ENCODE data around the gene CNTN5. TPM values are rescaled to one million over a fixed set of nuclear protein-coding genes. Genes with fewer than 3 reads are reported as not detected.

Gene CNTN5
- total RNA-seq, 2 experiments from 2014 or later: not detected

- no peak overlapping the region for H3K27ac Mint-ChIP-seq
- ATAC-seq (ENCODE audit: poor library complexity): no peak
These were observed 178.6 kb downstream of the CNTN5 start for GRCh38 chr11:99199341-99199740.

GRCh38 chr11:99200720-99201119 lies 180.0 kb downstream of the CNTN5 start:
- H3K27me3 Mint-ChIP-seq: no peaks in the 10 kb centered on the region
- H3K27me3 ChIP-seq (ENCODE audit: control insufficient read depth in 1 of 2, insufficient read depth in 2 of 2, low read length in 2 of 2): no peaks in the 10 kb centered on the region
- H3K36me3 ChIP-seq (ENCODE audit: insufficient read depth, low read length): no peaks in the 10 kb centered on the region
- no peak overlapping the region for H3K4me3 Mint-ChIP-seq
- peaks cover 7% of the 10 kb centered on the region for H3K9me3 Mint-ChIP-seq
- no peaks in the 10 kb centered on the region for H3K4me1 Mint-ChIP-seq (ENCODE audit: low read depth)
- H3K4me1 ChIP-seq (ENCODE audit: insufficient read depth, low read length): no peaks in the 10 kb centered on the region
- H3K9me3 ChIP-seq (ENCODE audit: control insufficient read depth in 1 of 2, insufficient read depth in 1 of 2, low read length in 2 of 2): peaks cover 0 to 3% of the 10 kb centered on the region in 2 experiments
- ChIA-PET CTCF (no interaction called here), POLR2A (no interaction called here)
- no peak overlapping the region for H3K4me3 ChIP-seq (ENCODE audit: low read length)
- TF ChIP-seq CTCF (IDR thresholded peaks at IDR 0.05): no peak
- H3K27ac Mint-ChIP-seq: no peak overlapping the region
- no peak overlapping the region for H3K27ac ChIP-seq (ENCODE audit: low read depth in 1 of 2, low read length in 2 of 2)
- intact Hi-C loops (cut with DNase I, micrococcal nuclease): no loop called here
- ATAC-seq (ENCODE audit: poor library complexity) (no peak), DNase-seq (no peak)
- H3K36me3 Mint-ChIP-seq (ENCODE audit: low read depth): no peaks in the 10 kb centered on the region

More at GRCh38 chr11:99199341-99199740, 178.6 kb downstream of the CNTN5 start:
- no peaks in the 10 kb centered on the region for H3K27me3 Mint-ChIP-seq
- Histone ChIP-seq H3K4me1 (ENCODE audit: insufficient read depth, low read length) (no peaks in the 10 kb centered on the region), H3K27me3 (ENCODE audit: control insufficient read depth in 1 of 2, insufficient read depth in 2 of 2, low read length in 2 of 2) (no peaks in the 10 kb centered on the region), H3K9me3 (ENCODE audit: control insufficient read depth in 1 of 2, insufficient read depth in 1 of 2, low read length in 2 of 2) (peaks cover 0 to 3% of the 10 kb centered on the region in 2 experiments), H3K27ac (ENCODE audit: low read depth in 1 of 2, low read length in 2 of 2) (no peak overlapping the region), H3K4me3 (ENCODE audit: low read length) (no peak overlapping the region), H3K36me3 (ENCODE audit: insufficient read depth, low read length) (no peaks in the 10 kb centered on the region)
- DNase-seq: no peak
- intact Hi-C loops (cut with DNase I, micrococcal nuclease): loop anchor here in 1 of 2 experiments (10.0 kb wide), 1 partner anchor 945 kb away; no protein-coding TSS in a partner anchor
- H3K4me1 Mint-ChIP-seq (ENCODE audit: low read depth): no peaks in the 10 kb centered on the region
- POLR2A ChIA-PET: no interaction called here
- CTCF ChIA-PET: no interaction called here
- H3K4me3 Mint-ChIP-seq: no peak overlapping the region
- TF ChIP-seq CTCF (IDR thresholded peaks at IDR 0.05): no peak
- no peaks in the 10 kb centered on the region for H3K36me3 Mint-ChIP-seq (ENCODE audit: low read depth)
- peaks cover 7% of the 10 kb centered on the region for H3K9me3 Mint-ChIP-seq

- ATAC-seq (ENCODE audit: poor library complexity): no peak
These were observed 188.1 kb downstream of the CNTN5 start for GRCh38 chr11:99208813-99209212.

More at GRCh38 chr11:99208813-99209212, 188.1 kb downstream of the CNTN5 start:
- no peaks in the 10 kb centered on the region for H3K4me1 ChIP-seq (ENCODE audit: insufficient read depth, low read length)
- TF ChIP-seq CTCF (IDR thresholded peaks at IDR 0.05): no peak
- Mint-ChIP-seq H3K4me3 (no peak overlapping the region), H3K4me1 (ENCODE audit: low read depth) (no peaks in the 10 kb centered on the region), H3K9me3 (no peaks in the 10 kb centered on the region), H3K27me3 (no peaks in the 10 kb centered on the region), H3K36me3 (ENCODE audit: low read depth) (no peaks in the 10 kb centered on the region), H3K27ac (no peak overlapping the region)
- H3K4me3 ChIP-seq (ENCODE audit: low read length): no peak overlapping the region
- no peaks in the 10 kb centered on the region for H3K36me3 ChIP-seq (ENCODE audit: insufficient read depth, low read length)
- CTCF ChIA-PET: no interaction called here
- H3K27me3 ChIP-seq (ENCODE audit: control insufficient read depth in 1 of 2, insufficient read depth in 2 of 2, low read length in 2 of 2): no peaks in the 10 kb centered on the region
- no peak for DNase-seq
- no peaks in the 10 kb centered on the region for H3K9me3 ChIP-seq (ENCODE audit: control insufficient read depth in 1 of 2, insufficient read depth in 1 of 2, low read length in 2 of 2)
- no peak overlapping the region for H3K27ac ChIP-seq (ENCODE audit: low read depth in 1 of 2, low read length in 2 of 2)
- intact Hi-C loops (cut with DNase I, micrococcal nuclease): no loop called here
- POLR2A ChIA-PET: no interaction called here

All from CD4-positive, alpha-beta T cell (primary cell).